CD4-positive, alpha-beta T cell treated with Interleukin-1 beta for 1 hour (primary cell): Measurements from ENCODE around the gene ACACA.
A peak's percentile ranks its signal among the peaks of the same experiment; 100 is the strongest.

Experiments used
- DNase-seq, 2 donors: peaks; one replicate each; pipeline ENCODE4 v3.0.0-alpha.2; 2020 to 2022

Gene ACACA

DNA sequence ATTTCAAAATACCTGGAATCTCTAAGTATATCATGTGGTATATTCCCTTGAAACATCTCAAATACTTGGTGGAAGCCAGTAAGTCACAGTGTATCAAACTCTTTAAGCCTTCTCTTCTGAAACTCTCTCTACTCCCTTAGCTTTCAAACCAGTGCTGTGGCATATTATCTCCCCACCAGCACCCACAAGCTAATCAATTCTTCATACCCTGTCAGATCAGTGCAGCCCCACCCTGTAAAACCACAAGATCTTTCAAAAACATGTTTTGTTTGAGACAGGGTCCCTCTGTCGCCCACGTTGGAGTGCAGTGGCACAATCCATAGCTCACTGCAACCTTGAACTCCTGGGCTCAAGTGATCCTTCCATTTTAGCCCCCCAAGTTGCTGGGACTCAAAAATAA is 122.4 kb downstream of the ACACA start:
- DNase-seq: no peak

GRCh38 chr17:37283414-37283961 is 123.1 kb downstream of the ACACA start:
- no peak for DNase-seq

DNA sequence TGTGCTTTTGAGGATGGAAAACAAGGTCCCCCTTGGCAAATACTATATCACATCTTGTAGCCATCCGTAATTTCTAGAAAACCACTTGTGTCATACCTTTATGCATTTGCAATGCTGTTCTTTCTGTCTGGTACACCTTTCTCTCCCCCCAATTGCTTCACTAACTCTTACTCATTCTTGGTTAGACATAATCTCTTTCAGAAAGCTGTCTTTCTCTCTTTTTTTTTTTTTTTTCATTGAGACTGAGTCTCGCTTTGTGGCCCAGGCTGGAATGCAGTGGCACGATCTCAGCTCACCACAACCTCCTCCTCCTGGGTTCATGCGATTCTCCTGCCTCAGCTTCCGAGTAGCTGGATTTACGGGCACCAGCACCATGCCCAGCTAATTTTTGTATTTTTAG is 125.8 kb downstream of the ACACA start:
- DNase-seq: no peak

- DNase-seq: no peak
Measured at GRCh38 chr17:37278247-37278894, 128.3 kb downstream of the ACACA start.

DNA sequence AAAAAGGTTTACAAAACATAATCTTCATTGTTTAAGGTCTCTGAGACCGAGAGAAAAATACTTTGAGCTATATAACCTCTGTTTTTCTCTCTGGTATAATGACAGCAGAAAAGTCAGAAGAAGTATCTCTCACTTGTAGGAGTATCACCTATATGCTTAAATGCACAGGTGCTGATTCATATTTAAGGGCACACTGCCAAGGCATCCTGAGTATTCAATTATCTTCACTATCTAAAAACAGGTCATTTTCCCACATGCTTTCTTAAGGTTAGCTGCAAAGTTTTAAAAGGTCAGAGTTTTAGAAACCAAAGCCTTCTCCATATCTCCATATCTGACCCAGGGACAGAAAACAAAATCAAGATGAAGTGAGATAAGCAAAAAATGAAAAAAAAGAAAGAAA is 130.2 kb downstream of the ACACA start:
- no peak for DNase-seq

GRCh38 chr17:37274461-37274860 is 132.2 kb downstream of the ACACA start:
- no peak for DNase-seq

DNA sequence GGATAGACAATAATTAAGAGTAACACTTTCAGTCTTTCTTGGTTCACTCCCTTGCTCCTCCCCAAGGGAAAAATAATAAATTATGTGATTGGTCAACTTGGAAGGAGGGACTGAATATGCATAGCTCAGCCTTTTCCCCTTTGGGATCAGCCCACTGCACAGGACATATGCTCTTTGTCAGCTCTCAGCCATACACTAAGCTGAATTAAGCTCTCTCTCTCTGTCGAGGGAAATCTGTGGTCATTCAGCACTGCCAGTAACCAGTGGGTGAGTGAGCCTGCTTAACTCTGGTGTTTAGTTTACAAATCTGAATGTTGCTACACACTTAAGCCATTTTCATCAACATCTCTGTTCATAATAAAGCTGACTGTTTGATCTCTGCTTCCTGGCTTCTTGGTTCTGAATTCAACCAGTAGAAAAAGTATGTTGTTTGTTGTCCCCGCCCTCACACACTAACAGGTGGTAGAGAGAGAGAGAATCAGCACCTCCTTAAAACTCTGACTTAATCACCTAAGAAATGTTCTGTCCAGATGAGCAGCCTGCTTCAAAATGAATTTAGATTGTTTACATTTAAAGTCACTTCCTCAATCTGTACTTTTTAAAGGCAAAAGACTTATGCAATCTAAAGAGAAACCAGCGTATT is 133.1 kb downstream of the ACACA start:
- DNase-seq: no peak

DNA sequence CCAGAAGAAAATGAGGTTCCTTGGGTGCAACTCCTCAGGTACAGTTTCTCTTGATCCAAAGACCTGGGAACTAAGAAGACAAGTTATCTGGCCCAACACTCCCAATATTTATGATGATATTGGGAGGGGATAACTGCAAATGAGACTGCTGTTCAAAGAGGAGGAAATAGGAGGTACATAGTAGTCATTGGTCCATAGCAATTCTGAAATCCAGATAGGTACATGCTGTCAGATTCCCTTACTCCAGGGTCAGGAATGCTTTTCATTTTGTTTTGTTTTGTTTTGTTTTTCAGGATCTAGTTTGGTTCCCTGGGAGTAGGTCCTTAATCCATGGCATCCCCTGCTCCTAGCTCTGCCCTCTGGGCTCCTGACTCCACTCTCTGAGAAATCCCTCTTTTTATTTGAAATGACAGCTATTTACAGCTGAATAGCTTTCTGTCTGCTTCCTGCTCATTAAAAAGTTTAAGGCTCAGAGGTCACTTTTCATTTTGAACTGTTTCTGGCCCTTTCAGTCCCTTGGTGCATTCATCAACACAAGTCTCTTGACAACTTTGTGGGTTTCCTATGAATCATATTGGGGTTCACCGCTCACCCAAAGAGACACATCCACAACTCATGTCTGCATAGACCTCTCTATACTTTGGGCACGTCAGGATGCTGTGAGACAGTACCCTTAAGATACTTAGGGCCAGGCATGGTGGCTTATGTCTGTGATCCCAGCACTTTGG is 141.0 kb downstream of the ACACA start:
- DNase-seq: no peak

DNA sequence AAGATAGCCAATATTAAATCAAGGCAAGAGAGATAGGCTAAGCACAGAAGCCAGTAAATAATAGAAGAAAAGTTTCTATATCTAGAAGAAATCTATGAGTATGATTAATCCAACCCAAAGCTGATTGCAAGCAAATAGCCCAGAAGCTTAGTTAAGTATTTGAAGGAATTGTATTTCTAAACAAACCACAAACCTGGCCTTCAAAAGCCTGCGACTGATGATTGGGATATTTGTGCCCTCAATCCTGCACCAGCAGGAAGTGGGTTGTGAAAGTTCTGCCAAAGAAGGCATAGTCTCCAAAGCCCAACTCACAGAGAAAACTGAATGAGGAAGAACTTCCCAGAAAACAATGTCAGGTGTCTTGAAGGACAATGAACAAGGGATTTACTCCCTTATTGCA is 145.3 kb downstream of the ACACA start:
- DNase-seq: no peak

DNA sequence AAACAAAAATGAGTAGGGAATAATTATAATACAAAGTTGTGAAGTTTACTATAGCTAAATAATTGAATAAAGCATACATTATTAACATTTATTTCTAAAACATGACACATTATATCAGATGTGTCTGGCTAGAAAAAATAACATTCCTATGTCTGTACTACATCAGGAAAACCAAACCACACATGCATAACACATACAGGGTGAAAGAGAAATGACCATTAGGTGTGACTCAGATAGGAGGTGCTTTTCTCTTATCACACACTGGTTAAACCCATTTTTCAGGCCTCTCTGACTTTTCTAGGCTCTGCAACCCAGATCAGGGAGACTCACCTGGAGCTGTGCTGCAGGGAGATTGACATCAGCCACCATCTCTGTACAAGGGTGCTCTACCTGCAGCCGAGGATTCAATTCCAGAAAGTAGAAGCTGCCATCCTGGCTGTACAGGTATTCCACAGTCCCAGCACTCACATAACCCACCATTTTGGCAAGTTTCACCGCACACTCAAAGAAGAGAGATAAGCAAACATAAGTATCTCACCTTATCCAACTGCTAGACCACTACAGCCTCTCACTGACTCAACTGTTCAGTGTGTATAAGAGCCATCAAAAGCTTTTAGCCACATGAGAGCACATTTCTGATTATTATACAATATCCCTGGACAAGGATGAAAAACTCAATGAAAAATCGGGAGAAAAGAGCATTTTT is 147.5 kb downstream of the ACACA start:
- no peak for DNase-seq

DNA sequence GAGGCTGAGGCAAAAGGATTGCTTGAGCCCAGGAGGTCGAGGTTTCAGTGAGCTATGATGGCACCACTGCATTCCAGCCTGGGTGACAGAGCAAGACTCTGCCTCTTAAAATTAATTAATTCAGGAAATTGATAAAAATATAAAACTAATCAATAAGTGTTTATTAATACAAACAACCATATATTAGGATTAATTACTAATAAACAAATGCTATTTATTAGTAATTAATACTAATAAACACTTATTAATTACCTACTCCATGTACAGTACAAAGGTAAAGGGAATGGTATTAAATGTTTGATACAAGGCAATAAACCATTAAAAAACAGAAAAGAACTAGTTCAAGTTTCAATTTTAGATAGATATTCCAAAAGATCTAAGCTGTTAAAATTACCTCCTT is 150.0 kb downstream of the ACACA start:
- DNase-seq: no peak

GRCh38 chr17:37255432-37255831 is 151.2 kb downstream of the ACACA start:
- no peak for DNase-seq

DNA sequence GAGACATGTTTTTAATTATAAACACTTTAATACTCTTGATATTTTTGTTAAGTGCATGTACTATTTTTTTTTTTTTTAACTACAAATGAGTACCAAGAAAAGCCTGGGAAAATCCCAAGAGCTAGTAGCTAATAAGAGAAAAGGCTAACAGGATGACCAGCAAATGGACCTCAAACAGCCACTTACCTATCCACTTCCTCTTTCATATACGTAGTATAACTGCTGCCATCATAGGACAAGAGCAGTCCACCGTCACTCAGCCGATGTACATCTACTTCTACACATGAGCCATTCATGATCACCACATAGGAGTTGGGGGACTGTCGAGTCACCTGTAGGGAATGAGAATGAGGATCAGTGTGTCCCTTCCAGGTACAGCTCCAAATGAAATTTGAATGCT is 158.8 kb downstream of the ACACA start:
- no peak for DNase-seq

DNA sequence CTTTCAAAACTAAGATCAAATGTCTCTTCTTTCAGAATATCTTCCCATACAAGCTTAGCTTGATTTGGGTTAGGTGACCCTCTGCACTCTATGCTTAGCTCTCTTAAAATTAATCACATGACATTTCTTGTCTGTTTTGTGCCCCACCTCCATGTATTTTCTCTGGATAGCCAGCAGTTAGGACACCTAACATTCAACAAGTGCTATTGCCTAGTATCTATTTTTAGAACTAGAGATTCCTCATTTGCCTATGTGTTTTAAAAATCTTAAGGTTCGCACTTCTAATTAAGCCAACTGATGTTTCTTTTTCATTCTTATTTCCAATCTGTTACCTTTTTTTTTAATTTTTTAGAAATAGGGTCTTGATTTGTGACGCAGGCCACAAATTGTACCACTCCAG is 160.6 kb downstream of the ACACA start:
- no peak for DNase-seq

- no peak for DNase-seq
Measured at GRCh38 chr17:37240381-37240780, 166.3 kb downstream of the ACACA start.

DNA sequence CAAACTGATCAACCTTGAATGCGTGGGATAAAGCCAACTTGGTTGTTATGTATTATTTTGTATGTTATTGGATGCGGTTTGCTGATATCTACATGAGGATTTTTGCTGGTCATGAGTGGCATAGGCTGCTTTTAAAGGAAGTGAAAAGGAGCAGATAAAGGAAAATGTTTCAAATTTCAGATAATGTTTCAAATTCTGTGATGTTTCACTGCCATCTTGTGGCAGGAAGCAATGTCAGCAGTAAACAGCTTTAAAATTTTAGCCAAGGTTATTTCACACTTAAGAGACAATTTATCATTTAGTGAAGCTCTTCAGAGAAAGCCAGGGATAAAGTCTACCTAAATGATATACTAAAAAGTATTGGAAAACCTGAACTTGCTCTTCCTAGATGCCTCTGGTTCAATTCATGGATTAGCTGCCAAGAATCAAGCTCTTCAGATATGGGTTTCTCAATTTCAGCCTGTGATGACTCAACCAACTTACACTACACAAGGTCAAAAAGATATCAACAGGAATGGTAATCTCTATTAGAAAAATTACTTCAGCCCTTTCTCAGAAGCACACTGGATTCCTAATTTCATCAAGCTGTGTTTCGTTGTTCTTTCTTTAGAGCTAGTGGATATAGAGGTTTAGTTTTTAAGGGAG is 166.8 kb downstream of the ACACA start:
- DNase-seq: peak in 1 of 2 donors; percentile 15

DNA sequence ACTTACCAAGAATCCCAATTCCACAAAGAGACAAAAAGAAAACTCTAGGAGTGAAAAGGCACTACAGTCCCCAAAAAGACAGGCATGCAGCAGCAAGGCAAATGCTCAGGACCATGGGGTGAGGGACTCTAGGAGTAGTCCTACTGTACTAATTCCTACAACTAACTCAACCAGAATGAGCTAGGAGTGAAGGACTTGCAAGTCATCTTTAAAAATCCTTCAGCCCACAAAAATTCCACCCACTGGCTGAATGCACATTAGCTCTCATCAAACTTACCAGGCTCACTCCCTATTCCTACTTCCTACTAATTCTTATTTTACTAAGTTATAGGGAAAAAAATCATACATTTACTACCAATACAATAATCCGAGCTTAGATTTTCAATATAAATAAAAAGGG is 172.5 kb downstream of the ACACA start:
- DNase-seq: no peak

- no peak for DNase-seq
Measured at GRCh38 chr17:37233036-37233435, 173.6 kb downstream of the ACACA start.

- DNase-seq: no peak
Measured at GRCh38 chr17:37231887-37232286, 174.7 kb downstream of the ACACA start.

- DNase-seq: no peak
Measured at GRCh38 chr17:37230633-37231032, 176.0 kb downstream of the ACACA start.

DNA sequence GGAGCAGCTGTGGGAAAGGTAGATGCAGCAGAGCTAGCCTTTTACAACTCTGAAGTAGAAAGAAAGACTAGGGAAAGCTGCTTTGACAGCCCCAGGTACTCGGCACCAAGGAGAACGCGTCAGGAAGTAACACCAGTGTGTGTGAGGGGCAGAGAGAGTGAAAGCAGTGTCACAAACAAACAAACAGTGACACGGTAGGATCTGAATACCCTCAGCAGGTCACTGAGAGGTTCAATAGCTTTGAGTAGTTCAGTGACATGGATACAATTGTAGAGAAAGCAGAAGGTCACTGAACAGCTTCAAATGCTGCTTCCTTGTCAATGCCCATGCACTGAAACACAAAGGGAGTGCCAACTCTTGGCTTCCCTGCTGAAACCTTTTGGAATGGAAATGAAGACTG is 181.2 kb downstream of the ACACA start:
- DNase-seq: no peak

DNA sequence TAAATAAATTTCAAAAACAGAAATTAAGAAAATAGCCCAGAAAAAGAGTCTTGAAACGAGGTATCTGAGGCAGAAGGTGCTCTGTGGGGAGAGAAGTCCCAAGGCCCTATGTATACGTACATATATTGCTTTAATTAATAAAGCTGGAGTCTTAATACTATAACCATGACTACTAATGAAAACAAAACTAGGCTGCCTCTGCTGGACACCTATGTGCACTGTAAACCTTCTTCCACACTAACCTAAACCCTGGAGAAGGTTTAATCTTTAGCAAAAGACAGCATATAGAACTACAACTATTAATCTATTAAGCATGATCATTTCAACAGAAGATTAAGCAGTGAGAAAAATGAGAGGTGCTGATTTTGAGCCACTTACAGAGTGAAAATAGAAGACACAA is 184.8 kb downstream of the ACACA start:
- DNase-seq: no peak

GRCh38 chr17:37220607-37220953 is 186.1 kb downstream of the ACACA start:
- peak; percentile 1 to 27 for DNase-seq
